K562 (cell line): Measurements from ENCODE around the gene DERL3. TPM values are rescaled to one million over a fixed set of nuclear protein-coding genes. Genes with fewer than 3 reads are reported as not detected.

Source experiments
- ATAC-seq: fragments of 200-7000 bp; cut with Tn5 transposase; 3 replicates; pipeline ENCODE4 v1.9.1; 2020; ENCODE audit warnings: moderate library complexity
- BruUV-seq: library from RNA; stranded (reverse); fragments of 400-500 nt; replicated peaks from 2 replicates; lab custom pipeline; 2021; lab: Mats Ljungman, UMichigan
- CTCF ChIA-PET: fragments of 300-600 bp; formaldehyde crosslinking; extraction: SDS; loops from one replicate; lab custom pipeline; 2021; ENCODE audit warnings: low intra/inter-chr PET ratio; lab: Yijun Ruan, JAX
- POLR2A ChIA-PET: fragments of 300-600, 350-650 bp; sonication (Branson Sonifier 250); formaldehyde crosslinking; extraction: SDS; loops from one replicate; lab custom pipeline; 2021; ENCODE audit warnings: antibody characterized with exemption, inconsistent platforms; lab: Yijun Ruan, JAX
- DNase-seq, 4 experiments: peaks; one replicate each; pipeline versions ENCODE4 v3.0.0 to v3.0.0-alpha.2; 2011 to 2018; ENCODE audit warnings: low spot score in 3 of 4, mixed read lengths in 3 of 4; ENCODE audit errors: extremely low read depth in 1 of 4
- FAIRE-seq: peaks from 2 replicates; lab custom pipeline; 2011; peaks lifted over from hg19 to GRCh38; lab: Jason Lieb, UNC
- H2AFZ ChIP-seq: 2 replicates; pipeline ENCODE4 v1.6.0; 2011; ENCODE audit warnings: low read depth, low read length, control low read depth, inconsistent platforms
- H3K27ac ChIP-seq: fragments of 200-600 bp; 3 replicates; pipeline ENCODE4 v1.8.0; 2011; ENCODE audit warnings: low read depth, mild to moderate bottlenecking, control low read depth, inconsistent platforms, low read length, moderate library complexity, mixed read lengths; ENCODE audit errors: extremely low read depth
- H3K27me3 ChIP-seq, 2 experiments: fragments of 300-600 bp in 1 of 2; 2 replicates in 1 of 2; 3 replicates in 1 of 2; pipeline versions ENCODE4 v1.6.0 to v1.8.0; 2011; ENCODE audit warnings: inconsistent platforms in 2 of 2, low read length in 2 of 2, mild to moderate bottlenecking in 1 of 2, mixed read lengths in 1 of 2, moderate library complexity in 1 of 2; ENCODE audit not compliant: control insufficient read depth in 2 of 2, insufficient read depth in 2 of 2
- H3K36me3 ChIP-seq: fragments of 300-600 bp; 3 replicates; pipeline ENCODE4 v1.8.0; 2011; ENCODE audit warnings: mild to moderate bottlenecking, low read length, inconsistent platforms; ENCODE audit not compliant: control insufficient read depth, insufficient read depth
- H3K4me1 ChIP-seq, 2 experiments: fragments of 200-600 bp in 1 of 2; replicated peaks in 1 of 2; 2 replicates in 1 of 2; 3 replicates in 1 of 2; pipeline versions ENCODE4 v1.5.1 to v1.8.0; 2011; ENCODE audit warnings: inconsistent platforms in 2 of 2, low read length in 2 of 2, mild to moderate bottlenecking in 1 of 2, mixed read lengths in 1 of 2, moderate library complexity in 1 of 2; ENCODE audit not compliant: control insufficient read depth in 2 of 2, insufficient read depth in 2 of 2
- H3K4me2 ChIP-seq: 2 replicates; pipeline ENCODE4 v1.6.1; 2011; ENCODE audit warnings: low read length, control low read depth, inconsistent platforms, mixed read lengths; ENCODE audit not compliant: insufficient read depth
- H3K4me3 ChIP-seq: fragments of 200-600 bp; sonication (generic), shearing (Covaris generic); 2 replicates; pipeline ENCODE4 v1.5.1; 2016; ENCODE audit warnings: control low read depth, inconsistent platforms
- H3K79me2 ChIP-seq: fragments of 200-600 bp; 3 replicates; pipeline ENCODE4 v1.8.0; 2011; ENCODE audit warnings: low read length, inconsistent platforms; ENCODE audit not compliant: control insufficient read depth, insufficient read depth
- H3K9ac ChIP-seq, 2 experiments: 2 replicates each; pipeline versions ENCODE4 v1.6.0 to v1.6.1; 2011; ENCODE audit warnings: low read depth in 2 of 2, low read length in 2 of 2, control low read depth in 1 of 2, inconsistent platforms in 1 of 2, mild to moderate bottlenecking in 1 of 2, mixed read lengths in 1 of 2; ENCODE audit not compliant: insufficient read depth in 1 of 2
- H3K9me1 ChIP-seq: one replicate; pipeline ENCODE4 v1.6.0; 2011; ENCODE audit warnings: inconsistent platforms, mild to moderate bottlenecking, low read length, moderate library complexity; ENCODE audit not compliant: control insufficient read depth, insufficient read depth
- H3K9me3 ChIP-seq: replicated peaks from 2 replicates; pipeline ENCODE4 v1.5.1; 2011; ENCODE audit warnings: low read depth, low read length, inconsistent platforms; ENCODE audit not compliant: control insufficient read depth, insufficient read depth
- H4K20me1 ChIP-seq: replicated peaks from 2 replicates; pipeline ENCODE4 v1.6.1; 2011; ENCODE audit warnings: low read length, inconsistent platforms, mixed read lengths; ENCODE audit not compliant: control insufficient read depth, insufficient read depth
- CEBPG ChIP-seq, 3 experiments: fragments of 200-800 bp in 1 of 3; sonication (Bioruptor generic) in 1 of 3; sonication (generic) in 1 of 3; formaldehyde crosslinking in 1 of 3; IDR thresholded peaks in 2 of 3; conservative IDR thresholded peaks in 1 of 3; 2 replicates each; pipeline versions ENCODE4 v1.6.1 to v1.8.0; 2016 to 2022; ENCODE audit warnings: missing compliant biosample characterization in 2 of 3, missing genetic modification characterization in 2 of 3, mild to moderate bottlenecking in 1 of 3, missing genetic modification reagents in 1 of 3
- DLX4 ChIP-seq: fragments of 250-450 bp; sonication (Bioruptor Pico); IDR thresholded peaks from 2 replicates; pipeline ENCODE4 v1.6.1; 2021; ENCODE audit warnings: mild to moderate bottlenecking
- MAFF ChIP-seq: IDR thresholded peaks from 2 replicates; pipeline ENCODE4 v1.6.1; 2012; ENCODE audit warnings: low read length, improper control_type of control experiment
- PTBP1 ChIP-seq: fragments of 200-400 bp; formaldehyde crosslinking; IDR thresholded peaks from 2 replicates; pipeline ENCODE4 v1.6.1; 2017; ENCODE audit warnings: low read depth, low read length
- TAF7 ChIP-seq: fragments of 450-650 bp; IDR thresholded peaks from 2 replicates; pipeline ENCODE4 v1.6.1; 2016; ENCODE audit warnings: missing genetic modification characterization, missing compliant biosample characterization
- ZBTB43 ChIP-seq: sonication (generic); formaldehyde crosslinking; IDR thresholded peaks from 2 replicates; pipeline ENCODE4 v1.8.0; 2023; ENCODE audit warnings: mild to moderate bottlenecking, missing genetic modification reagents
- ZNF165 ChIP-seq: fragments of 250-450 bp; sonication (Bioruptor Pico); IDR thresholded peaks from 2 replicates; pipeline ENCODE4 v1.4.0; 2020; ENCODE audit warnings: borderline replicate concordance
- WGBS: fragments of 100-300 bp; shearing (Covaris generic); methylation state at CpG from one replicate; pipeline ENCODE4 v1.1.6; 2016; ENCODE audit warnings: low coverage, mixed read lengths; ENCODE audit not compliant: insufficient coverage; ENCODE audit errors: missing lambda C conversion rate; 5-methylcytosine and 5-hydroxymethylcytosine counted together
- in situ Hi-C: fragments of 300-500 bp; cut with MboI; formaldehyde crosslinking; loops from 4 replicates; pipeline ENCODE4 v1.15.0; 2018; ENCODE audit warnings: inconsistent platforms, mixed read lengths
- intact Hi-C: fragments of 100-400 bp; cut with micrococcal nuclease; formaldehyde crosslinking; loops from 2 replicates; pipeline ENCODE4 v1.14.2; 2022
- polyA plus RNA-seq, 8 experiments: library from polyadenylated mRNA; depleted of rRNA in 4 of 8; stranded (reverse) in 5 of 8; unstranded in 3 of 8; fragments of >200 nt; fragmentation: Nextera tagmentation in 2 of 8; fragmentation: Illumina TruSeq in 1 of 8; extraction: Ambion mirVana in 2 of 8; extraction: Trizol in 1 of 8; gene quantifications; 2 replicates each; pipeline versions ENCODE4 v1.2.1 to v1.2.3, GENCODE V29; 2011 to 2014; ENCODE audit warnings: inconsistent platforms in 1 of 8, missing spikeins in 1 of 8
- total RNA-seq, 7 experiments: library from RNA; depleted of rRNA in 6 of 7; stranded (reverse); fragments of >200 nt in 6 of 7; fragmentation: Illumina TruSeq in 2 of 7; extraction: Trizol in 2 of 7; gene quantifications; 2 replicates each; pipeline versions ENCODE4 v1.2.1 to v1.2.3, GENCODE V29; 2011 to 2021; ENCODE audit warnings: low replicate concordance in 1 of 7

Gene DERL3
- total and polyA plus RNA-seq, 9 of the 15 experiments (the other 6 are each of a cell fraction or from before 2014, with no cell fraction given), result 1.3 to 12.4 (median 4.8) TPM

GRCh38 chr22:23841292-23841691 lies 2.5 kb upstream of the DERL3 start (continued):
- no peak for TF ChIP-seq ZNF165 (CRISPR knock-in tag)
- TF ChIP-seq CEBPG (CRISPR knock-in tag; IDR thresholded peaks at IDR 0.05), result no peak
- TF ChIP-seq CEBPG (tag; conservative IDR thresholded peaks at IDR 0.05 in 1 of 2, IDR thresholded peaks at IDR 0.05 in 1 of 2), result no peak
- TF ChIP-seq TAF7 (tag), result no peak

- no peak overlapping the region for H3K27ac ChIP-seq
- H4K20me1 ChIP-seq, result no peaks in the 10 kb centered on the region; the same call in 1 of the 2 replicates
- BruUV-seq, result no TSS peak
- H3K9me3 ChIP-seq, result no peaks in the 10 kb centered on the region
- POLR2A ChIA-PET, result no interaction called here
- ATAC-seq (no peak), DNase-seq (no peak), FAIRE-seq (no peak)
- in situ Hi-C loops, result loop anchor here (10.0 kb wide), 1 partner anchor 215 kb away; no protein-coding TSS in a partner anchor
- no peaks in the 10 kb centered on the region for H3K9me1 ChIP-seq
- CTCF ChIA-PET, result no interaction called here
- intact Hi-C loops, result no loop called here
- H3K4me1 ChIP-seq, result peaks cover 2 to 38% of the 10 kb centered on the region in 2 experiments; a peak in 4 of 5 replicates
- 0 out of 4 replicates have a peak overlapping the region, but pooled peaks of 1 of the 2 experiments have one; percentile 81 for H3K9ac ChIP-seq
- no peaks in the 10 kb centered on the region for H3K27me3 ChIP-seq
- WGBS, result 75% methylated on average over 7 of the region's 7 CpGs
- H2AFZ ChIP-seq, result no peak overlapping the region
- no peak overlapping the region for H3K4me2 ChIP-seq
- no peak overlapping the region for H3K4me3 ChIP-seq
- H3K36me3 ChIP-seq, result peaks cover 14% of the 10 kb centered on the region; the same call in 2 of the 3 replicates
- H3K79me2 ChIP-seq, result no peaks in the 10 kb centered on the region
- TF ChIP-seq DLX4 (CRISPR knock-in tag) (no peak), ZBTB43 (CRISPR knock-in tag) (no peak), PTBP1 (no peak), MAFF (no peak)
Measured at GRCh38 chr22:23840026-23840425, 1.2 kb upstream of the DERL3 start.
